Measurements from ENCODE around the gene KBTBD4. TPM values are rescaled to one million over a fixed set of nuclear protein-coding genes. Genes with fewer than 3 reads are reported as not detected.
"Not testable (repeated sequence)": the region's sequence is repeated elsewhere in the genome, so short reads cannot be mapped to it uniquely, and the experiment has no call there.

Gene KBTBD4
- total RNA-seq, 2 experiments from 2014 or later = 15.4 to 16.3 TPM

DNA sequence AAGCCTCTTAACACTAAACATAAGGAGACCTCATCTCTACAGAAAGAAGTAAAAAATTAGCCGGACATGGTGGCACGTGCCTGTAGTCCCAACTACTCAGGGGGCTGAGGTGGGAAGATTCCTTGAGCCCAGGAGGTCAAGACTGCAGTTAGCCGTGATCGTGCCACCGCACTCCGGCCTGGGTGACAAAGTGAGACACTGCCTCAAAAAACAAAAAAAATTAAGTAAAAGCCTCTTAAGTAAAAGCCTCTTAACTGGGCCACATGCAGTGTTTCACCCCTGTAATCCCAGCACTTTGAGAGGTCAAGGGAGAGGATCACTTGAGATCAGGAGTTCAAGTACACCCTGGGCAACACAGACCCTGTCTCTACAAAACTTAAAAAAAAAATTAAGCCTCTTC, 51.6 kb downstream of the KBTBD4 start:
- ATAC-seq = no peak
- no peak overlapping the region for H3K27ac Mint-ChIP-seq

DNA sequence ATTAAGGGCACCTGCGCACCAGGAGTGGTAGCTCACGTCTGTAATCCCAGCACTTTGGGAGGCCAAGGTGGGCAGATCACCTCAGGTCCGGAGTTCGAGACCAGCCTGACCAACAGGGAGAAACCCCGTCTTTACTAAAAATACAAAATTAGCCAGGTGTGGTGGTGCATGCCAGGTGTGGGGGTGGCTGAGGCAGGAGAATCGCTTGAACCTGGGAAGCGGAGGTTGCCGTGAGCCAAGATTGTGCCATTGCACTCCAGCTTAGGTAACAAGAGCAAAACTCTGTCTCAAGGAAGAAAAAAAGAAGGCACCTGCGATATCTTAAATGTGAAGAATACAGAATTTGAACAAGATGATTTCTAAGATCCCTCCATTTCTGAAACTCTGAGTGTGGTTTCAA, 52.7 kb downstream of the KBTBD4 start:
- not testable (repeated sequence) for H3K4me3 Mint-ChIP-seq
- CTCF ChIA-PET = interaction anchor here (1.0 kb wide), 1 partner anchor 12 kb away, joined by 3 read pairs; no protein-coding TSS in a partner anchor

More for the DNA sequence above, 51.6 kb downstream of the KBTBD4 start:
- Mint-ChIP-seq H3K36me3 (ENCODE audit: low read depth) (peaks cover 10% of the 10 kb centered on the region), H3K4me3 (no peak overlapping the region), H3K4me1 (ENCODE audit: low read depth) (peaks cover 63% of the 10 kb centered on the region), H3K9me3 (no peaks in the 10 kb centered on the region), H3K27me3 (no peaks in the 10 kb centered on the region)
- POLR2A ChIA-PET = interaction anchor here (2.0 kb wide), 1 partner anchor 18 kb away, joined by 7 read pairs; no protein-coding TSS in a partner anchor
- CTCF ChIA-PET = no interaction called here
- intact Hi-C loops (cut with micrococcal nuclease) = no loop called here
- TF ChIP-seq, protein P1, sequence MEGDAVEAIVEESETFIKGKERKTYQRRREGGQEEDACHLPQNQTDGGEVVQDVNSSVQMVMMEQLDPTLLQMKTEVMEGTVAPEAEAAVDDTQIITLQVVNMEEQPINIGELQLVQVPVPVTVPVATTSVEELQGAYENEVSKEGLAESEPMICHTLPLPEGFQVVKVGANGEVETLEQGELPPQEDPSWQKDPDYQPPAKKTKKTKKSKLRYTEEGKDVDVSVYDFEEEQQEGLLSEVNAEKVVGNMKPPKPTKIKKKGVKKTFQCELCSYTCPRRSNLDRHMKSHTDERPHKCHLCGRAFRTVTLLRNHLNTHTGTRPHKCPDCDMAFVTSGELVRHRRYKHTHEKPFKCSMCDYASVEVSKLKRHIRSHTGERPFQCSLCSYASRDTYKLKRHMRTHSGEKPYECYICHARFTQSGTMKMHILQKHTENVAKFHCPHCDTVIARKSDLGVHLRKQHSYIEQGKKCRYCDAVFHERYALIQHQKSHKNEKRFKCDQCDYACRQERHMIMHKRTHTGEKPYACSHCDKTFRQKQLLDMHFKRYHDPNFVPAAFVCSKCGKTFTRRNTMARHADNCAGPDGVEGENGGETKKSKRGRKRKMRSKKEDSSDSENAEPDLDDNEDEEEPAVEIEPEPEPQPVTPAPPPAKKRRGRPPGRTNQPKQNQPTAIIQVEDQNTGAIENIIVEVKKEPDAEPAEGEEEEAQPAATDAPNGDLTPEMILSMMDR (IDR thresholded peaks at IDR 0.05) = no peak
- DNase-seq = no peak

DNA sequence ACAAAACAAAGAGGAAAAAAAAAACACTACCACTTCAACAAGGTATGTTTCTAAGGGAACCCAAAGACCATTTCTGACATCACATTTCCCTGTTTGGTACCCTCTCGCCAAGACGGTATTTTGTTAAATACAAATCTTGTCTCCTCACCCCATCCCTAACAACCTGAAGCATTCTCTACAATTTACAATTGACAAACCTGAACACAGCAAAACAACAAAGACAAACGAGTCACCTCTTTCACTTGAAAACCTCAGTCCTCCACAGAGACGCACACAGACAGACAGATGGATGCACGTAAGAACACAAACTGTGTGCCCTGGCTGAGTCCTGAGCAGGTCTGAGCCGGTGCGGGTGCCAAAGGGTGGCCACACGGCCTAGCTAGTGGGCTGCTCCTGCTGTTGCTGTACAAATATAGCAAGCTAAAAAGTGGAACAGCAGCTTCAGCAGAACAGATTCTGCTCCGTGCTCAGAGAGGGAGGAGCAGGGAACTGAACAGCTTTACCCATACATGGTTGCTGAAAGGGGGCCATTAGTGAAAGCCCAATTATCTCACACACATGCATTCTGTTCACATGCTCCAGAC, 54.4 kb downstream of the KBTBD4 start:
- Mint-ChIP-seq H3K9me3 (no peaks in the 10 kb centered on the region), H3K27ac (peak overlapping the region; percentile 82), H3K27me3 (no peaks in the 10 kb centered on the region), H3K36me3 (ENCODE audit: low read depth) (no peaks in the 10 kb centered on the region), H3K4me1 (ENCODE audit: low read depth) (peaks cover 57% of the 10 kb centered on the region), H3K4me3 (peak overlapping the region; percentile 8)
- TF ChIP-seq, protein P1 (IDR thresholded peaks at IDR 0.05) = no peak
- CTCF ChIA-PET = interaction anchor here (1.1 to 1.2 kb wide), 2 partner anchors 9 to 16 kb away, joined by 3 to 6 read pairs; no protein-coding TSS in a partner anchor
- DNase-seq = peak; percentile 34
- intact Hi-C loops (cut with micrococcal nuclease) = no loop called here
- POLR2A ChIA-PET = interaction anchor here (1.0 to 2.0 kb wide), 7 partner anchors 8 to 39 kb away, joined by 3 to 8 read pairs (median 4); no protein-coding TSS in a partner anchor
- peak; percentile 57 for ATAC-seq

More for the DNA sequence above, 52.7 kb downstream of the KBTBD4 start:
- intact Hi-C loops (cut with micrococcal nuclease); H3K9me3 Mint-ChIP-seq; ATAC-seq; DNase-seq; H3K27me3 Mint-ChIP-seq: not testable (repeated sequence)
- Mint-ChIP-seq H3K36me3 (ENCODE audit: low read depth) (peaks cover 10% of the 10 kb centered on the region), H3K27ac (peak overlapping the region; percentile 62), H3K4me1 (ENCODE audit: low read depth) (peaks cover 57% of the 10 kb centered on the region)
- POLR2A ChIA-PET = interaction anchor here (0.5 to 2.0 kb wide), 2 partner anchors 11 to 352 kb away, joined by 4 to 6 read pairs; no protein-coding TSS in a partner anchor

DNA sequence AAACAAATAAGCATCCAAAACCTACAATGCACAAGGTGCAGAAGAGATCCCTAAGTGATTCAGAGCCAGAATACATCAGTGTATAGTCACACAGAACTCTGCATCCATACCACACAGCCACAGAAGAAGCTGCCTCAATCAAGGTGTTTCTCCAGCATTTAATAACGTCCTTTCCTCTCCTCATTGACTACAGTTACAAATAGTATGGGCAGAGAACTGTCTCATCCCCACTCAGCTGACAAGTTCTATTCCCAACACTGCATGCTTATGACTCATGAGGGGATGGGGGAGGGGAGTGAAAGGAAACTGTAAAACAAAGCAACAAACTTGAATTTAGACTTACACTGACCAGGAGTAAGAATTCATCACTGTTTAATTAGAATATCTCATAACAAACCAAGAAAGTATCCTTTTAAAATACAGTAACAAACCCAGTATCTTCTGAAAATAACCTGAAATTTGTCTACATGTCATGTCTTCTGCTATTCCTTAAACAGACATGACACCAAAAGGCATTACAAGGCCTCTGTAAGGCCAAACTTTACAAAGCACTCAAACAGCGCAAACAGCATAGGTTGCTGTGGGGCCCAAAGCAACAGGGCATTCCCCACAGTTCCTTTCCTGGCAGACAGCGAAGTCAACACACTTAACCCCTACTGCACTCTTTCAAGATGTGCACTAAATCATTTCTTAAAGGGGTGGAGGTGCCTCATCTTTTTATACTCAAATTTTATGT, 55.1 kb downstream of the KBTBD4 start:
- intact Hi-C loops (cut with micrococcal nuclease) = no loop called here
- Mint-ChIP-seq H3K4me3 (peak overlapping the region; percentile 36), H3K27me3 (no peaks in the 10 kb centered on the region), H3K9me3 (no peaks in the 10 kb centered on the region), H3K27ac (peak overlapping the region; percentile 82), H3K4me1 (ENCODE audit: low read depth) (peaks cover 63% of the 10 kb centered on the region), H3K36me3 (ENCODE audit: low read depth) (no peaks in the 10 kb centered on the region)
- ATAC-seq (peak; percentile 68), DNase-seq (peak; percentile 54)
- ChIA-PET POLR2A (interaction anchor here (0.6 to 1.9 kb wide), 6 partner anchors 9 to 848 kb away, joined by 3 to 8 read pairs (median 4); no protein-coding TSS in a partner anchor), CTCF (interaction anchor here (0.9 to 1.2 kb wide), 4 partner anchors 8 to 41 kb away, joined by 3 to 6 read pairs (median 3); no protein-coding TSS in a partner anchor)
- TF ChIP-seq, protein P1 (IDR thresholded peaks at IDR 0.05) = no peak

Other genes with a start within 250 kb of the KBTBD4 start
- not detected for gene MYBPC3, start 226.3 kb downstream of the KBTBD4 start, total RNA-seq
- under 1 TPM in 1 of 2 experiments, not detected in 1; 0.25 TPM for gene SPI1, start 200.4 kb downstream of the KBTBD4 start, total RNA-seq
- 10 to 100 TPM; 10.0 to 10.5 TPM for gene SLC39A13, start 170.4 kb downstream of the KBTBD4 start, total RNA-seq
- 100 to 1,000 TPM; 137 to 140 TPM for gene PSMC3, start 152.5 kb downstream of the KBTBD4 start, total RNA-seq
- under 1 TPM; 0.36 to 0.81 TPM for gene RAPSN, start 129.8 kb downstream of the KBTBD4 start, total RNA-seq
- gene CELF1, start 25.8 kb downstream of the KBTBD4 start, total RNA-seq = 100 to 1,000 TPM; 120 to 122 TPM
- gene PTPMT1, start 13.4 kb downstream of the KBTBD4 start, total RNA-seq = 10 to 100 TPM; 44.1 to 46.7 TPM
- 100 to 1,000 TPM; 129 to 138 TPM for gene NDUFS3, start 104 bp upstream of the KBTBD4 start, total RNA-seq
- not detected for gene FAM180B, start 7.7 kb upstream of the KBTBD4 start, total RNA-seq
- gene C1QTNF4, start 15.4 kb upstream of the KBTBD4 start, total RNA-seq = under 1 TPM in 1 of 2 experiments, not detected in 1; 0.18 TPM
- 100 to 1,000 TPM; 144 to 145 TPM for gene MTCH2, start 63.6 kb upstream of the KBTBD4 start, total RNA-seq
- 1 to 10 TPM; 4.5 to 7.1 TPM for gene AGBL2, start 136.4 kb upstream of the KBTBD4 start, total RNA-seq
- gene FNBP4, start 188.4 kb upstream of the KBTBD4 start, total RNA-seq = 100 to 1,000 TPM; 114 to 117 TPM

All from activated CD8-positive, alpha-beta T cell treated with anti-CD3 and anti-CD28 coated beads for 36 hours (primary cell).